SW480 (cell line): Measurements from ENCODE around the gene AMZ2.
A peak's percentile ranks its signal among the peaks of the same experiment; 100 is the strongest.

ENCODE experiments used
- DNase-seq: peaks from one replicate; pipeline ENCODE4 v3.0.0-alpha.2; 2016; ENCODE audit warnings: low spot score

AMZ2 gene

DNA sequence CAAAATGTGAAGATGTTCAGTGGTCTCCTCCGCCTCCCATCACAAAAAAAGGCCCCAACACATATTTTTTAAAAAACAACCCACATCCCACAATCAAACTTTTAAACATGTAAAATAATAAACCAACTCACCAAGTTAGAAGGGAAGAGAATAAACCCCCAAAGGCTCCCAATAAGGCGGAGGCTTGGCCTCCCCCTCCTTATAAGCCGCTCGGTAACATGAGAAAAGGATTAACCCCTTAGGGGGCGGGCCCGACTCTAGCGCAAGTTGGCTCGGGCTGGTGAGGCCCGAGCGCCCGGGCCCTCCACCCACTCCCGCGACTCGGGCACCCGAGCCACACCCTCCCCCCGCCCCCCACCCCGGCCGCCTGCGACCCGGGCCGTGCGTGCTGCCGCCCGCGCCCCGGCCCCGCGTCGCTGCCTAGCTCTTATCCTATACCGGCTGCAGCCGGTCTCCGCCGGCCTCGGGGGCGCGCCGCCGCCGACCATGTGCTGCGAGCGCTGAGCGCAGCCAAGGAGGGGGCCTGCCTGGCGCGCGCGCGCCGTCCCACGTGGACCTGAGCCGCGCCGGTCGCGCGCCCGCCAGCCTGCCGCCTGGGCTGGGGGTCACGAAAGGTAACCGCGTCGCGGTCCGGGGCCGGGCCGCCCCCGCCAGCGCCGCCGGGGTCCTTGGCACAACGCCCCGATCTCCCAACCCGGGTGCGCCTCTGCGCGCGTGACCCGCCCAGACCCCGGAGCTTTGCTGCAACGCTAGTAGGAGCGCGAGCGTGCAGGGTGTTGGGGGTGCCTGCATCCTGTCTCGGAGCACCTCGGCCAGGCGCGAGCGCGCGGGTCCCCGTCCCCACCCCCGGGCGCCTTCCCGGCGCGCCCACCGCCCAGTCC lies 43.4 kb downstream of the AMZ2 start, which contains the start of the genes ARSG and SLC16A6:
Gene ARSG (plus strand): TSS at position 541 of the 881 bp plus-strand sequence. CDS start 15,999 bp downstream, outside the sequence.
Gene SLC16A6 (minus strand): TSS at position 173 of the 881 bp plus-strand sequence. CDS start 12,807 bp downstream, outside the sequence.
- peak; percentile 88 for DNase-seq

DNA sequence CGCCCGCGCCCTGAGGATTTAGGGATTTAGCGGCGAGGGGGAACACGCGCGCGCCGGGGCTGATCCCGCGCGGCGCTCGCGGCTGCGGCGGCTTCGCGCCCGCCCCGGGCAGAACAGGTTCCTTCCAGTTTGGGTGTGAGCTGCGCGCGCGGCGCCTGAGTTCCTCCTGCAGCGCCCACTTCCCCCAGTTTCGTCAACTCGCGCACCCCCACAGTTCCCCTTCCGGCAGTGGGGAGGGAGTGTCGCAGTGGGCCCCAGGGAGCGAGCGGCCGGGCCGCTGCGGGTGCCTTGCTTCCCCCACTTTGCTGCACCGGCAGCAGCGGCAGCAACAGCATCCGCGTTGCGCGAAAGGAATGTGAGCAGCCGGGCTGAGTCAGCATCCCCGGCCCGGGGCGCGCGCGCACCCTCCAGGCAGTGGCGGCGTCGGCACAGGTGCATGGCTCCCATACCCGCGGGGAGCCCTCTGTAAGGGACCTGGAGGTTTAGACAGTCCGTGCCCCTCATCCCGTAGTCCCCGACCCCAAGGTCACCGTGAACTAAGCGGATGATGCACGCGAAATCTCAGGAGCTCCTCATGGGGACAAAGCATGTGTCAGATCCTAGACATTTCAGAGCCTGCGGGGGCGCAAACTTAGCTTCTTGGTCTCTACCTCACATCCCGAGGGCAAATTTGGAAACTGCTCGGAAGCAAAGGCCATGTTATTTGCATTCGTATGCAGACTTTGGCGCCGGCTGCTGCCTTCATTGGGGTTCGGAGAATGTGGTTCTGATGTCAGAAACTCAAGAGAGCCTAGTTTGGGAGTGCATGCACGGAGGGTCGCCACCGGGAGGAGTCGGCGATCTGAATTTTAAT lies 44.2 kb downstream of the AMZ2 start:
- DNase-seq = peak; percentile 93

DNA sequence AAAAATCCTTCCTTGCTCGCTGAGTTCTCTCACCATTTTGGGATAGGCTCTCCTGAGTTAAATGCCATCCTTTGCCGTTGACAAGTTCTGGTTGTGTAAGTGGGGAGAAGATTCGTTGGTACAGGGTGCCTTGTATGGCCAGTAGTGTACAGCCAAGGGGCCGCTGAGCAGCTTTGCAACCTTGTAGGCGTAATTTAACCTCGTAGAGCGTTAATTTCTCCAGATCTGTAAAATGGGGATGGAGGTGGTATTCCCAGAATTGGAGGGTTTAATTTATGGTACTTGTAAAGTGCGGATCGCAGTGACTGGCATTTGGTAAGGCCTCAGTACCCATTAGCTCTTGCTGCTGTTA lies 44.8 kb downstream of the AMZ2 start:
- no peak for DNase-seq

DNA sequence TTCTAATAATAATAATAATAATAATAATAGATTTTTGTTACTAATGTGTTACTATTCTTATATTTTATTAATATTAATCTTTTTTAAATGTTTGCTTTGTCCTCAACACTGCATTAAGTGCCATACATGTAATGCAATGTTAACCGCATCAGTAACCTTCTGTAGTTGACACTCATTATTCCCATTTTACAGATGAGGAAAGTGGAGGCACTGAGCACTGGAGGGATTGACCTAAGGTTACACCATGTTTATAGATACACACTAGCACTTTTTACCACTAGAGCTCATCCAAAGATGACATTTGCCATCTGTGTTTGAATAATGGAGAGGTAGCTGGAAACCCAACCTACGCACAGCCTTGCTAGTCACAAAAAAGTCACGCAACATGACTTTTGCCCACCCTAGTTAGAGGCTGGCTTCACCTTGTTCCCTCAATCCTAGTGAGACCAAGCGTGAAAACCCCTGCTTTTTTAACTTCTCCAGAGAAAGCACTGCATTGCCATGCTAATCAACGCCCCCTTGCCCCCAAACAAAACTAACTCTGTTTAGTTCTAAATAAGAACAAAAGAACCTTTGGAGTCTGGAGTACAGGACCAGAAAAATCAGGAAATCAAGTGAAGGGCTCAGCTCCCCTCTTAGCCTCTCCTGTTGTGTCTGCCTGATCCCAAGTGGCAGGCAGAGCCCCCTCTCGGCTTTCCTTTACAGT lies 45.8 kb downstream of the AMZ2 start:
- no peak for DNase-seq

DNA sequence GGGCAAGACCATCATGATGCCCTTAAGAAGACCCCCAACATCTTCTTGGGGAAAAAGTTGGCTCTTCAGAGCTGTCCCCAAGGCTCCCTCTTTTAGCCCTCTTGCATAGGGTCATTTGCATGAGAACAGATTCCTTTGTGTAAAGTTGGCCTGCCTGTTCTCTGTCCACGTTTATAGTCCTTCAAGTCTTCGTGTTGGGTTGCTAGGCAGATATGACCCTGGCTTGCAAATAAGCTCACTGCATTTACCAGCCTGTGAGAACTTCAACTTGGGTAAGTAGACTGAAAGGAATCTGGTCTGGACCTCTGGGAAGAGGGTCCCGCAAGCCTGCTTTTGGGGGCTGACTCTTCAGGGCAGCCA lies 46.3 kb downstream of the AMZ2 start:
- no peak for DNase-seq

DNA sequence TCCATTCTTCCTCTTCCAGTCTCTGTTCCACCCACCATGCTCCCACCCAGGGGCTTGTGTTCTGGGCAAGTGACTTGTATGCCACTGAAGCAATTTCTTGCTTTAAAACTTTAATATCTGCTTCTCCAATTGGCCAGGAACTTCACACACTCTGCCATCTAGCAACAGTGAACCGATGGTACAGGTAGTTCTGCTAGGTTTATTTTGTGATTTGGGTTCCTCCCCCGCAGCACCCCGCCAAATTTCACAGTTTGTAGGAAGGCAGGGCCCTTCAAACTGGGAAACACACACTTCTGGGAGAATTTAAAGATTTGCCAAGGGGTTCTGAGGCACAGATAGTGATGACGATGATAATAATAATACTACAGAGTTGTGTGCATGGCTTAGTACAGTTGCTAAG lies 46.8 kb downstream of the AMZ2 start:
- no peak for DNase-seq

DNA sequence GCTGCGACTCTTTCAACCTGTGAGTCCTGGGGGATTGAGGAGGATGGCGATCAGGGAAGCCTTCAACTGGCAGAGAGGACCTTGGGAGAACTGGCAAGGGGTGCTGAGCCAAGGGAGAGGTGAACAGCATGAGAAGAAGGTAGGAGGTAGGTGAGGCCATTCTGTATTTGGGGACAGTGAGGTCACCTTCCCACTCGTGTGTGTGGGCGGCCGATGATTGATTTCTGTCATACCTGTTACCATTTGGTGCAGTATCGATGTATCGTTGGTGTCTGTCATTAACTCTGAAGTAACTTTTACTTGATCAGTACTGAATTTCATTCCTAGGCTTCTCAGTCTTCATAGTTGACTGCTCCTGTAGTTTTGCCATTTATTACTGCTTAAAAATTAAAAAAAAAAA lies 47.2 kb downstream of the AMZ2 start:
- DNase-seq = no peak

DNA sequence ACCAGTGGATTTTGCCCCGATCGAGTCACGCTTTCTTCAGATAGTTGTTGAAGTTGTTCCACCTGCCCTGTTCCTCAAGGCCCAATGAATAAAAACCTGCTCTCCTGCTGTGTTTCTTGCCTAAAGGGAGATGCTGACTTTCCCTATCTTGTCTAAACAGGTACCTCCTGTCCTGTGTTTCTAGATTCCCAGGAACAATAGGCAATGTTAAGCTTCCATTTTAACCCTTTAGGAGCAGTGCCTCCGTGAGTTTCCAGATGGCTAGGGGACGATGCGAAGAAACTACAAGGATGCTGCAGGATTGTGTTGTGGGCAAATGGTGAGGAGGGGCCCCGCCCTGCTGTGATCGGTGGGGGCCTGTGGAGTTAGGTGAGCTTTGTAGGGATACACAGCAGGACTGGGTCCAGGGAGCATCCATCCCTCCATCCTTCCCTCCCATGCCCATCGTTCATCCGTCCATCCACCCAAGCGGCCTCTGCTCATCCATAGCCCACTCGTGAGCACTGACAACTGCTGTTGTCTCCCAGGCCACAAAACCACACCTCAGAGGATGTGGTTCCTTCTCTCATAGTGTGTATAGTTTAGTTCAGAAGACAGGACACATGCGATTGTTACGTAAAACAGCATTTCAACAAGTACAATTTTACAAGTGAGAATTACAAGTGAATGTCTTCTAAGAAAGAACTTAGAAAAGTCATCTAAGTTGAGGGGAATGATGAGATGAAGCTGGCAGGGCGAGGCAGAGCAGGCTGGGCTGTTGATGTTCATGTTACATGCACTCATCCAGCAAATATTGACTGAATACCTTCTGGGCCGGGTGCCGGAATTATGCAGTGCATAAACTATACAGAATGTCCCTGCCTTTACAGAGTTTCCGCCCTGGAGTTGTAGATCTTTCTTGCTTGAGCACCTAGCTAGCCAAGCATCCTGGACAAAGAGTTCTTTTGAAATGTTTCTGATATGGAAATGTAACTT lies 48.7 kb downstream of the AMZ2 start:
- DNase-seq = no peak

DNA sequence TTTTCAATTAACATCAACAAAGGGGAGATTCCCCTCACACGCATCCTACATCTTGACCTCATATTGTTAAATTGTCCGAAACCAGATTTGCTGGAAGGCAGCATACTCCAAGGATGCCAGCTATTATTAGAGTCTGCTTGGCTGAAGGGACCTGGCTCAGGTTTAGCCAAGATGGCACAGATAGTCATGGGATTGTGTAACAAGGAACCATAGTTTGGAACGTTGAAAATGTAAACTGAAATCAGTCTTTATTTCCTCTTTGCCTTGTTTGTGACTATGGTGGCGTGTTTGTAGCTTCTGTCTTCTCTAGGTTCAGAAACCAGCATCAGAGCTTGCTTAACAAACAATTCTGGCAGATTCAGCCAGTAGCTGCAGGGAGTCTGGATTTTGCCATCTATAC lies 49.4 kb downstream of the AMZ2 start:
- DNase-seq = no peak

DNA sequence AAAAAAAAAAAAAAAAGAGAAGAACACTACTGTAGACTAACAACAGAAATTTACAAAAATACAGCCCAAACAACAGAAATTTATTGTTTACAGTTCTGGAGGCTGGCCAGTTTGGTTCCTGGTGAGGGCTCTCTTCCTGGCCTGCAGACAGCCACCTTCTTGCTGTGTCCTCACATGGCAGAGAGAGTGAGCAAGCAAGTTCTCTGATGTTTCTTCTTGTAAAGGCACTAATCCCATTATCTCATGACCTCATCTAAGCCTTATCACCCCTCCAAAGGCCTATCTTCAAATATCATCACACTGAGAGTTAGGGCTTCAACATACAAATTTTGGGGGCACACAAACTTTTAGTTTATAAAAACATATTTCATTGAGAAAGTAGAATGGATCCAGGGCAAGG lies 50.8 kb downstream of the AMZ2 start:
- DNase-seq = no peak

DNA sequence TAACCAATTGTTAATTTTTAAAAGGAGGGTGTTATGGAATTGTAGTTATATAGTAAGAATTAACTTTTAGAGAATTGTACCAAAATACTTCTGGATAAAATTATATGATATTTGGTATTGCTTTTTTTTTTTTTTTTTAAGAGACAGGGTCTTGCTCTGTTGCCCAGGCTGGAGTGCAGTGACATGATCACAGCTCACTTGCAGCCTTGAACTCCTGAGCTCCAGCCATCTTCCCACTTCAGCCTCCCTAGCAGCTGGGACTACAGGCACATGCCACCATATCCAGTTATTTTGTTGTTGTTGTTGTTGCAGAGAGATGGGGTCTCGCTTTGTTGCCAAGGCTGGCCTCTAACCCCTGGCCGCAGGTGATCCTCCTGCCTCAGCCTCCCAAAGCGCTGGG lies 52.0 kb downstream of the AMZ2 start:
- DNase-seq = no peak

DNA sequence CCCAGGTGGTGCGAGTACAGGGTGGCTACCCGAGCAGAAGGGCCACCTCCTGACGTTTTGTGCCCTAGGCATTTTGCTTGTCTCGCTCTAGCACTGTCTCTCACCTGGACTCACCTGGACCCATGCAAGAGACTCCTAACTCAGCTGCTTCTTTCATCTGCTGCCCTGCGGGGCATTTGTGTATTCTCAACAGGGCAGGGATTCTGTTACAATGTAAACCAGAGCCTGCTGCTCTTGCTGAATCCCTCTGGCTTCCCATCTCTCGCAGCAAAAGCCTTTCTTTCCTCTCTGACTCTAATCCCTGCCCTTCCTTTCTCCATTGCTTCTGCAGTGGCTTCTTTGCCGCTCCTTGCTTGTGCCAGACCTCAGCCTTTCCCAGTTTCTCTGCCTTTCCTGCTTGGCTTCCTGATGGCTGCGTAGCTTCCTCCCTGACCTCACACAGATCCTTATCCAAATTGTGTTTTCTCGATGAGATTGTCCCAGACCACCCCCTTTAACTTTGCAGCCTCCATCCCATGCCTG lies 53.7 kb downstream of the AMZ2 start:
- no peak for DNase-seq

DNA sequence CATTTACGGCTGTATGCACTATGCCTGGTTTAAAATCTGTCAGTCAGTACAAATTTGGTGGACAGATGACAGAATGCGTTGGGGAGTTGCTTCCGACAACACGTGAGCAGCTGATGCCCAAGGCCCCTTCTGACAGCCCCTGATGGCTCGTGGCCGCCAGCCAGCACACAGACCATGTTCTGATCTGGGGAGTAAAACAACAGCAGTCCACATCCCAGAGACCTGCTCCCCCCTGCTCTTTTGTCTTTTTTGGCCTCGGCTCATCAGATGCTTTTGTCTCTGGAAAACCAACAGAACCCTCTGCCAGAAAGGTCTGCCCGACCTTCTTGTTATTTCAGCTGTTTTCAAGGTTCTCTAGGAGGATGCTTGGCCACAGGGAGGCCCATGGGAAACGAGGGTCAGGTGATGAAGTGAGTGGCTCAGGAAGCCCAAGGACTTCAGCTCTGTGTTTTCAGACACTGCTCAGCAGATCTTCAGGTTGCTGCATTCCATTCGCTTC lies 54.3 kb downstream of the AMZ2 start:
- DNase-seq = no peak

DNA sequence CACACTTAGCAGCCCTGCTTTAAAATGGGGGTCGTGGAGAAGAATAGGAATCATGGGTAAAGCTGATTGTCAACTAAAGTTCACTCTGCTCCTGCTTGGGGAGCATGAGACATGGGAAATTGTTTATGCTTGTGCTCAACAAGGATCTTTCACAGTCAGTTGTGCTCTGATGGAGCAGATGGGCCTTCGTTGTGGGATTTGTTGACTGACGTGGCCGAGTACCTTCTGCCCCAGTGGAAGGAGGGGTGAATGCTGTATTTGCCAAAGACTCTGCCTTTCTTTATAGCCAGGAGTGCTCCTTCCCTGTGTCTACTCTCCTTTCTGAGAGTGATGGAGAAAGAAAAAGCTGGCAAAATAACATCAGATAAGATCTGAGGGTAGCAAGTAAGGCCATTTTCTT lies 54.8 kb downstream of the AMZ2 start:
- no peak for DNase-seq

DNA sequence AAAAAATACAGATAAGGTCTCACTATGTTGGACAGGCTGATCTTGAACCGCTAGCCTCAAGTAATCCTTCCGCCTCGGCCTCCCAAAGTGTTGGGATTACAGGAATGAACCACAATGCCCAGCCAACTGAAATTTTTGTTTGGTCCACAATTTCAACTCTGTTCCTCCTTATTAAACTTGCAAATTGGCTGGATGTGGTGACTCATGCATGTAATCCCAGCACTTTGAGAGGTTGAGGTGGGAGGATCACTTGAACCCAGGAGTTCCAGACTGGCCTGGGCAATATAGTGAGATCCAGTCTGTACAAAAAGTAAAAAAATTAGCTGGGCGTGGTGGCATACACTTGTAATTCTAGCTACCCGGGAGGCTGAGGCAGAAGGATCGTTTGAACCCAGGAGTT lies 56.9 kb downstream of the AMZ2 start:
- DNase-seq = no peak

DNA sequence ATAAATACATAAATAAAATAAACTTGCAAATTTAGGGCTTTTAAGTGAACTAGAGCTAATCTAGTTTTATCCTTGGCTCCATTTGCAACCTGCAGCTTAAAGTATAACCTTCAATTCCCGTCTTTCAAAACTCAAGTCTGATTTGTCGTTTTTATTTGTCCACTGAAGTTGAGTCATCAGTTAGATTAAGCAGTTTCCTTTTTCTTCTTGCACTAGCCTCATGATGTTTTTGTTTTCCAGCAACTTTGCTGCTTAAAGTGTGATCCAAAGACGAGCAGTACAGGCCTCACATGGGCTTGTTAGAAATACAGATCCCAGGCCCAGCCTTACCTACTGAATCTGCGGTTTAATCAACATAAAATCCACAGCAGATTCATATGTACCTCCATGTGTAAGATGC lies 57.3 kb downstream of the AMZ2 start:
- DNase-seq = no peak
